IPS-18a (cell line): ENCODE results near the gene CAMKMT.

Source experiments
- H3K27ac ChIP-seq: one replicate; pipeline ENCODE4 v1.5.1; 2013; ENCODE audit warnings: low read length
- H3K27me3 ChIP-seq: one replicate; pipeline ENCODE4 v1.6.1; 2013; ENCODE audit warnings: mild to moderate bottlenecking, low read length; ENCODE audit not compliant: control insufficient read depth, insufficient read depth
- H3K36me3 ChIP-seq: one replicate; pipeline ENCODE4 v1.6.1; 2013; ENCODE audit warnings: low read depth, low read length; ENCODE audit not compliant: control insufficient read depth
- H3K4me1 ChIP-seq: one replicate; pipeline ENCODE4 v1.6.1; 2013; ENCODE audit warnings: low read depth, low read length; ENCODE audit not compliant: control insufficient read depth
- H3K4me3 ChIP-seq: one replicate; pipeline ENCODE4 v1.5.1; 2013; ENCODE audit warnings: low read length
- H3K9ac ChIP-seq: one replicate; pipeline ENCODE4 v1.6.1; 2013; ENCODE audit warnings: mild to moderate bottlenecking, low read length, moderate library complexity
- H3K9me3 ChIP-seq: one replicate; pipeline ENCODE4 v1.6.1; 2013; ENCODE audit warnings: low read depth, low read length; ENCODE audit not compliant: control insufficient read depth

The CAMKMT gene

DNA sequence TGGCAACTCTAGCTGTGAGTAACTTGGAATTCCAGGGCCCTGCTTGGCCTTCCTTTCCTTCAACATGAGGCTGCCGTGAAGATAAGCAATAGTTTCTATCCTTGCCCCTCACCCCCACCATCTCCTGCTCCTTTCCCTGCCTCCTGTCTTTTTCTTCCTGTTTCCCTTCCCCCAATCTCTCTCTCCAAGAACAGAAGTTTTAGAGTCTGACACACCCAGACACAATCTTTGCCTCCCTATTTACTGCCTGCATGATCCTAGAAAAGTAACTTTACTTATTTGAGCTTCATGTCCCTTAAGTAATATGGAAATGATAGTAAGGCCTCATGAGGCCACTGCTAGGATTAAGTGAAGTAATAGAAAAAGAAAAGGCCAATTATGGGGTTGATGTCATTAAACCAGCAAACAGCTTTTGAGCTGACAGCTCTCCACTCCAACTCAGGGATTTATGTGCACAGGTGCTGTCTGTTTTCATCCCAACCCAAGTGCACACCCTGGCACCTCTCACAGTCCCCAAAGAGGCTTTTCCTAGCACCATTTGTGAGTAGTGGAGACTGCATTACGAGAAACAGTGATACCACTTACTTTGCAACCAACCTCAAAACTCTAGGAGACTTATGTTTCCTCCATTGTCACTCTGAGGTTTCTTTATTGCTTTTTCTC, 456.1 kb downstream of the CAMKMT start:
- Histone ChIP-seq H3K9me3 (no peaks in the 10 kb centered on the region), H3K27ac (no peak overlapping the region), H3K27me3 (no peaks in the 10 kb centered on the region), H3K36me3 (no peaks in the 10 kb centered on the region), H3K4me1 (peaks cover 9% of the 10 kb centered on the region), H3K9ac (no peak overlapping the region), H3K4me3 (no peak overlapping the region)

DNA sequence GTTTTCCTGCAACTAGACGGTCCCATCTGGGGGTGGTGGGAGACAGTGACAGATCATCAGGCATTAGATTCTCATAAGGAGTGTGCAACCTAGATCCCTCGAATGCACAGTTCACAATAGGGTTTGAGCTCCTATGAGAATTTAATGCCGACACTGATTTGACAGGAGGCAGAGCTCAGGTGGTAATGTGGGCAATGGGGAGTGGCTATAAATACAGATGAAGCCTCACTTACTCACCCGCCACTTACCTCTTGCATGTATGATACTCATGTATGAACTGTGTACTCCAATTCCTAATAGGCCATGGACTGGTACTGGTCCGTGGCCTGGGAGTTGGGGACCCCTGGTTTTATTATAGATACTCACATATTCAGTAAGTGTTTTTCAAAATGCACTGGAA, 457.3 kb downstream of the CAMKMT start:
- no peak overlapping the region for H3K4me3 ChIP-seq
- H3K4me1 ChIP-seq, result peaks cover 9% of the 10 kb centered on the region
- H3K36me3 ChIP-seq, result no peaks in the 10 kb centered on the region
- H3K9me3 ChIP-seq, result no peaks in the 10 kb centered on the region
- H3K27ac ChIP-seq, result no peak overlapping the region
- no peak overlapping the region for H3K9ac ChIP-seq
- H3K27me3 ChIP-seq, result no peaks in the 10 kb centered on the region

GRCh38 chr2:44821500-44821899, 459.8 kb downstream of the CAMKMT start:
- Histone ChIP-seq H3K36me3 (no peaks in the 10 kb centered on the region), H3K27ac (no peak overlapping the region), H3K4me3 (no peak overlapping the region), H3K9ac (no peak overlapping the region), H3K27me3 (no peaks in the 10 kb centered on the region), H3K9me3 (no peaks in the 10 kb centered on the region), H3K4me1 (peaks cover 9% of the 10 kb centered on the region)

GRCh38 chr2:44822174-44822573, 460.4 kb downstream of the CAMKMT start:
- H3K9me3 ChIP-seq, result no peaks in the 10 kb centered on the region
- no peaks in the 10 kb centered on the region for H3K27me3 ChIP-seq
- H3K27ac ChIP-seq, result no peak overlapping the region
- H3K9ac ChIP-seq, result no peak overlapping the region
- no peak overlapping the region for H3K4me3 ChIP-seq
- no peaks in the 10 kb centered on the region for H3K36me3 ChIP-seq
- H3K4me1 ChIP-seq, result peaks cover 9% of the 10 kb centered on the region
